Colonic mucosa (tissue), 4 donors: ENCODE measurements around the gene OBP2B. TPM values are rescaled to one million over a fixed set of nuclear protein-coding genes. Genes with fewer than 3 reads are reported as not detected.
"Not testable (repeated sequence)": the region's sequence is repeated elsewhere in the genome, so short reads cannot be mapped to it uniquely, and the experiment has no call there.

Experiments
- DNase-seq: peaks from one replicate; pipeline ENCODE4 v3.0.0-alpha.2; 2020
- H3K27ac ChIP-seq: fragments of 200-600 bp; one replicate; pipeline ENCODE4 v1.8.0; 2021
- H3K27me3 ChIP-seq: fragments of 200-600 bp; one replicate; pipeline ENCODE4 v1.8.0; 2021
- H3K36me3 ChIP-seq: fragments of 200-600 bp; one replicate; pipeline ENCODE4 v1.8.0; 2021
- H3K4me1 ChIP-seq: fragments of 200-600 bp; one replicate; pipeline ENCODE4 v1.8.0; 2021; ENCODE audit warnings: mild to moderate bottlenecking
- H3K4me3 ChIP-seq: fragments of 200-600 bp; one replicate; pipeline ENCODE4 v1.8.0; 2021
- H3K9ac ChIP-seq, 2 donors: one replicate each; pipeline ENCODE4 v1.7.0; 2013; ENCODE audit warnings: control low read depth in 2 of 2, low read depth in 2 of 2, low read length in 2 of 2
- H3K9me3 ChIP-seq: fragments of 200-600 bp; one replicate; pipeline ENCODE4 v1.8.0; 2021
- intact Hi-C: fragments of 100-400 bp; cut with DNase I; formaldehyde crosslinking; loops from one replicate; pipeline ENCODE4 v1.14.1; 2022
- total RNA-seq, 2 donors: library from RNA; stranded (reverse); fragmentation: NEBNext Ultra II Directional in 1 of 2; extraction: Animal tissue kit (Norgen Biotek cat#: 25700) in 1 of 2; gene quantifications; one replicate each; pipeline ENCODE4 v1.2.1, GENCODE V29; 2021
- TF ChIP-seq, protein P1 (sequence below): fragments of 200-600 bp; IDR thresholded peaks from one replicate; pipeline ENCODE4 v1.8.0; 2022; ENCODE audit warnings: antibody characterized with exemption, mild to moderate bottlenecking
- donor health status: healthy.
- donor health status: DM: no; HTN: no; CAD: no.
- donor health status: DM: no; HTN: no; CAD: no.

The OBP2B gene
- not detected for total RNA-seq

DNA sequence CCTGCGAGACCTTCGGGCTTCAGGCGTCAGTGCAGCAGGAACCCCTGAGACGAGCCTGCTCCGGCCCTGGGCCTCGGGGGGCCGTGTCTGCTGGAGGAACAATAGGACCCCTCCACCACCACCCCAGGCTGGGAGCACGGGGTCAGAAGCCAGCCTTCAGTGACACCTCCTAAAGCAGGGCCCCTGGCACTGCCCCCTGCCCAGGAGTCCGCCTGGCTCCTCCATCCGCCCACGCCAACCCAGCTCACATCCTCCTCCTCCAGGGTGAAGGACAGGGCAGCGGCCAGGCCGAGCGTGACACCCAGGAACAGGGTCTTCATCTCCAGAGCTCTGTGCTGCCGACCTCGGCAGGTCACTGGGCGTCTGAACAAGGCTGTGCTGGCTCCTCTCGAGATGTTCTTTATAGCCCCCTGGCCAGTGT, at the start of gene OBP2B:
Gene OBP2B, minus strand, starts transcription at position 371 of the 421 bp plus-strand sequence. Its CDS starts 51 bp downstream, at position 320.
- DNase-seq, H3K4me1 ChIP-seq, H3K9ac ChIP-seq, H3K27ac ChIP-seq, H3K9me3 ChIP-seq, intact Hi-C loops, H3K36me3 ChIP-seq, H3K27me3 ChIP-seq, H3K4me3 ChIP-seq: not testable (repeated sequence)

DNA sequence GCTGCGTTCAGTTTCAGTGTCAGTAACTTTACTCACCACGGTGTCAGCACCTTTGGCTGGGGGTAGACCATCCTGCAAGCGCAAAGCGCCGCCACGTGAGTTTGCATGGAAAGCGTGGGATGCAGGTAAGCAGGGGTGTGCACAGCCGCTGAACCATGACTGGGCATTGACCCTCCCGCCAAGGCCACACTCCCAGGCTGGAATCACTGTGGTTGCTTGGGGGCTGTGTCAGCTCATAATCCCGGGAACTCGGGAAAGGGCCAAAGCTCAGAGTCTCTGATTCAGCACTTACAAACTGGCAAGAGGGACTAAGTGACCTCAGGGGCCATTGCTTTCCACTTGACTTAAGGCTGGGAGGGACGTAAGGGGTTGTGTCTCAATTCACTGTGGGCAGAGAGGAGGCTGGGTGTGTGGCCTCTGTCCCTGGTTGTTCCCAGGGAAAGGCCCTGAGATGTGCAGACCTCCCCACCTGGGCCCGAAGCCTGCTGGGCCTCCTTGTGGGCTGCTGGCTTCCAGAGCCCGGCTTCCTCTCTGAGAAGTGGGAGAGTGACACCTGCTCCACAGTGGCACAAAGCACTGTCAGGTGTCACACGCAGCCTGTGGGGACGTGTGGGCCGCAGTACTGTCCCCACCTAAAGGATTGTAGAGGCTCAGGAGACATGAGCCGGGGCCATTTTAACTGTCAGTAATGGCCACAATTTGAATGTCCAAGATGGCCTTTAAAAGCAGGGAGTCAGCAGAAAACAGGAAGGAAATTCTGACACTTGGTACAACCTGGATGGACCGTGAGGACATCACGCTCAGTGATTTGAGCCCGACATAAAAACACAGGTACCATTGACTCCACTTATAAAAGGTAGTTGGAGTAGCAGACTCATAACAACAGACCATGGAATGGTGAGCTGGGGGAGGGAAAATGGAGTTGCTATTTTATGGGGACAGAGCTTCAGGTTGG, 49.3 kb upstream of the OBP2B start:
- H3K27me3 ChIP-seq = no peaks in the 10 kb centered on the region
- H3K36me3 ChIP-seq = no peaks in the 10 kb centered on the region
- DNase-seq = no peak
- H3K4me1 ChIP-seq = no peaks in the 10 kb centered on the region
- TF ChIP-seq, protein P1, sequence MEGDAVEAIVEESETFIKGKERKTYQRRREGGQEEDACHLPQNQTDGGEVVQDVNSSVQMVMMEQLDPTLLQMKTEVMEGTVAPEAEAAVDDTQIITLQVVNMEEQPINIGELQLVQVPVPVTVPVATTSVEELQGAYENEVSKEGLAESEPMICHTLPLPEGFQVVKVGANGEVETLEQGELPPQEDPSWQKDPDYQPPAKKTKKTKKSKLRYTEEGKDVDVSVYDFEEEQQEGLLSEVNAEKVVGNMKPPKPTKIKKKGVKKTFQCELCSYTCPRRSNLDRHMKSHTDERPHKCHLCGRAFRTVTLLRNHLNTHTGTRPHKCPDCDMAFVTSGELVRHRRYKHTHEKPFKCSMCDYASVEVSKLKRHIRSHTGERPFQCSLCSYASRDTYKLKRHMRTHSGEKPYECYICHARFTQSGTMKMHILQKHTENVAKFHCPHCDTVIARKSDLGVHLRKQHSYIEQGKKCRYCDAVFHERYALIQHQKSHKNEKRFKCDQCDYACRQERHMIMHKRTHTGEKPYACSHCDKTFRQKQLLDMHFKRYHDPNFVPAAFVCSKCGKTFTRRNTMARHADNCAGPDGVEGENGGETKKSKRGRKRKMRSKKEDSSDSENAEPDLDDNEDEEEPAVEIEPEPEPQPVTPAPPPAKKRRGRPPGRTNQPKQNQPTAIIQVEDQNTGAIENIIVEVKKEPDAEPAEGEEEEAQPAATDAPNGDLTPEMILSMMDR = no peak
- no peak overlapping the region for H3K4me3 ChIP-seq
- H3K27ac ChIP-seq = no peak overlapping the region
- intact Hi-C loops = no loop called here
- no peaks in the 10 kb centered on the region for H3K9me3 ChIP-seq
- H3K9ac ChIP-seq = no peak overlapping the region

DNA sequence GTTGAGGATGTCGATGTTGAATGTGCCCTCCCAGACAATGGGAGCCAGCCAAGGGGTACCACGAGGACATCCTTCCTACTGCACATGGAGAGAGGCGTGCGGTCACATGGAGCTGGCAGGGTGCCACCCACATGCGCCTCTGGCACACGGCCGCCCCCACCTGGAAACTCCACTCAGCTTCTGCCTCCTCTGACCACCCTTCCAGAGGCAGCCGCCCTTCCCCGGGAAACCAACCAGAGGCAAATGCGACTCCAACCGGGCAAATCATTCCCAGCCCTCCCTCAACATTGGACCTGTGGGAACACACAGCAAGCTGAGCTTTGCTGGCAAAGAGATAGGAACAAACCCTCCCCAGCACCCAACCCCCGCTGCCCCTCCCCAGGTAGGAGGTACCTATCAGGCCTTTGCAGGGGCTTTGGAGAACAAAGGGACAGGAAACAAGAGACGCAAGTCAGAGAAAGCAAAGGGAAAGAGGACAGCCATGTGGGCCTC, 48.5 kb upstream of the OBP2B start:
- TF ChIP-seq, protein P1 = no peak
- Histone ChIP-seq H3K4me1 (no peaks in the 10 kb centered on the region), H3K36me3 (no peaks in the 10 kb centered on the region), H3K9me3 (no peaks in the 10 kb centered on the region), H3K27ac (no peak overlapping the region), H3K27me3 (no peaks in the 10 kb centered on the region), H3K4me3 (no peak overlapping the region), H3K9ac (no peak overlapping the region)
- intact Hi-C loops = no loop called here
- no peak for DNase-seq

GRCh38 chr9:133256686-133257091, 47.6 kb upstream of the OBP2B start:
- no peak for DNase-seq
- Histone ChIP-seq H3K27ac (no peak overlapping the region), H3K4me1 (no peaks in the 10 kb centered on the region), H3K4me3 (no peak overlapping the region), H3K27me3 (no peaks in the 10 kb centered on the region), H3K36me3 (no peaks in the 10 kb centered on the region), H3K9me3 (no peaks in the 10 kb centered on the region), H3K9ac (no peak overlapping the region)
- intact Hi-C loops = no loop called here
- TF ChIP-seq, protein P1 = no peak

GRCh38 chr9:133256136-133256461, 47.0 kb upstream of the OBP2B start:
- no peaks in the 10 kb centered on the region for H3K4me1 ChIP-seq
- DNase-seq = no peak
- H3K27ac ChIP-seq = no peak overlapping the region
- H3K9ac ChIP-seq = no peak overlapping the region
- no peaks in the 10 kb centered on the region for H3K36me3 ChIP-seq
- no peak overlapping the region for H3K4me3 ChIP-seq
- no peaks in the 10 kb centered on the region for H3K9me3 ChIP-seq
- intact Hi-C loops = no loop called here
- TF ChIP-seq, protein P1 = no peak
- H3K27me3 ChIP-seq = no peaks in the 10 kb centered on the region
